AG09309 (cell line): ENCODE measurements around the gene ANKRD23.

Experiments
- DNase-seq: peaks from one replicate; pipeline ENCODE4 v3.0.0-alpha.2; 2010; ENCODE audit warnings: low read depth
- H3K4me3 ChIP-seq: 2 replicates; pipeline ENCODE4 v1.5.1; 2011; ENCODE audit warnings: mild to moderate bottlenecking, low read depth, low read length, moderate library complexity; ENCODE audit not compliant: control insufficient read depth
- CTCF ChIP-seq: IDR thresholded peaks from 2 replicates; pipeline ENCODE4 v1.5.1; 2011; ENCODE audit warnings: mild to moderate bottlenecking, low read depth, low read length, inconsistent platforms; ENCODE audit not compliant: insufficient read depth, control insufficient read depth; ENCODE audit errors: missing control alignments

Gene ANKRD23

DNA sequence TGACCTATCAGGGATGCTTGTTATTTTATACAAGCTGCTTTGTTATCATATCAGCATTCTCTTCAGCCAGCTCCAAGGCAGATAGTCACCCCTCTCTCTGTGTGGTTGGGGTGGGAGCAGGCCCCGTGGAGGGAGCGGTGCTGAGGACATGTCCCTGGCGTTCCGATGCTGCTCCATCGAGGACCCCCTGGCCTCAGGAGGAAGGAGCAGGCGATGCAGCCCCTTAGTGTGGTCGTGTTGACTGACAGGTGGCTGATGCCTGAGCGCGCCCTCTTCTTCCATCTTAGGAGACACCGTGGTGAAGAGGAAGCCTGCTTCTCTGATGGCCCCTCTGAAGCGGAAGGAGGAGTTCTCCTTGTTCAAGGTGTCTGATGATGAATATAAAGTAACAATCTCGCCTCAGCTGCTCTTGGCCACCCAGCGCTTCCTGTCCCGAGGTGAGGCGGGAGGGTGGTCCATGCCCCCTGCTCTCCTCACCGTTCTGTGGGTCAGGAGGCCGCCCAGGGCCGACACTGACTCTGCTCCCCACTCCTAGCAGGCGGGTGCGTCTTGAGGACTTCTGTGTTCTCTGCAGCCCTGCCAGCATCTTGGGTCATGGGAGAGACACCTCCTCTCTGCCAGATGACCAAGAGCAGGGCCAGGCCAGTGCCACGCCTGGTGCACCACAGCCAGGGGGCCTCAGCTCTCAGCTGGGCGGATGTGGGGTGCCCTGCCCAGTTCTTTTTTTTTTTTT, 17.1 kb downstream of the ANKRD23 start:
- no peak for TF ChIP-seq CTCF
- H3K4me3 ChIP-seq, result no peak overlapping the region
- DNase-seq, result no peak

- no peak for DNase-seq
- no peak overlapping the region for H3K4me3 ChIP-seq
- no peak for TF ChIP-seq CTCF
These were observed 18.8 kb downstream of the ANKRD23 start for GRCh38 chr2:96825057-96825456.

- DNase-seq, result no peak
- no peak for TF ChIP-seq CTCF
- no peak overlapping the region for H3K4me3 ChIP-seq
These were observed 19.5 kb downstream of the ANKRD23 start for GRCh38 chr2:96824079-96824870.

GRCh38 chr2:96823198-96823597, 20.6 kb downstream of the ANKRD23 start:
- no peak overlapping the region for H3K4me3 ChIP-seq
- no peak for DNase-seq
- TF ChIP-seq CTCF, result no peak

DNA sequence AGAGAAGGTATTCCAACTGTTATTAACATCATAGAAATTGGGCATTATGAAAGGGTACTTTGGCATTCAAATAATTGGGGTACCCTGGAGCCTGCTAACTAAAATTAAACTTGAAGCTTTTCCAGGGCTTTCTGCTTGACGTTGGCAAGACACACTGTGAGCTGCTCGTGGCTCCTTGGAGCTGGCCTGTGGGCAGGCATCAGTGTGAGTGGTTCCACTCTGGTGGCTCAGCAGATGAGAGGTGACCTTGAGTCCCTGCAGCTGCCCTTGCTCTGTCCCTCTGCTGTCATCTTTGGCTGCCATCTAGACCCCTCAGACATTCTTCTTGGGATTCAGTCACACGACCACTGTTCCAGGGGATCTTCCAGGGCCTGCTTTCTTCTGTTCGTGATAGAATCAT, 21.0 kb downstream of the ANKRD23 start:
- H3K4me3 ChIP-seq, result no peak overlapping the region
- DNase-seq, result no peak
- TF ChIP-seq CTCF, result no peak

- TF ChIP-seq CTCF, result no peak
- no peak overlapping the region for H3K4me3 ChIP-seq
- DNase-seq, result no peak
These were observed 22.6 kb downstream of the ANKRD23 start for GRCh38 chr2:96821113-96821675.
